Caco-2 (cell line): ENCODE data around the gene ABL1. TPM values are rescaled to one million over a fixed set of nuclear protein-coding genes. Genes with fewer than 3 reads are reported as not detected.

Experiments
- BruUV-seq: library from RNA; stranded (reverse); fragments of 400-500 nt; replicated peaks from 2 replicates; lab custom pipeline; 2021; lab: Mats Ljungman, UMichigan
- CTCF ChIA-PET: fragments of 300-600 bp; sonication (Branson Sonifier 250); formaldehyde crosslinking; loops from one replicate; lab custom pipeline; 2022; ENCODE audit warnings: antibody characterized with exemption; lab: Charles Lee
- POLR2A ChIA-PET: fragments of 300-600 bp; sonication (Branson Sonifier 250); formaldehyde crosslinking; loops from one replicate; lab custom pipeline; 2022; ENCODE audit warnings: antibody characterized with exemption; lab: Charles Lee
- DNase-seq, 2 experiments: peaks; one replicate each; pipeline versions ENCODE4 v3.0.0 to v3.0.0-alpha.2; 2020 to 2022
- H3K27me3 ChIP-seq: replicated peaks from 2 replicates; pipeline ENCODE4 v1.6.0; 2011; ENCODE audit warnings: low read length; ENCODE audit not compliant: control insufficient read depth, insufficient read depth
- H3K36me3 ChIP-seq: 2 replicates; pipeline ENCODE4 v1.5.1; 2011; ENCODE audit warnings: low read length; ENCODE audit not compliant: control insufficient read depth, insufficient read depth
- H3K4me1 ChIP-seq: fragments of 250-450 bp; sonication (Bioruptor Pico); 2 replicates; pipeline ENCODE4 v1.5.1; 2020; ENCODE audit warnings: mild to moderate bottlenecking
- H3K4me3 ChIP-seq: 2 replicates; pipeline ENCODE4 v1.5.1; 2011; ENCODE audit warnings: low read depth, mild to moderate bottlenecking, control low read depth, low read length
- H3K9me3 ChIP-seq: fragments of 250-450 bp; sonication (Bioruptor Pico); 2 replicates; pipeline ENCODE4 v1.5.1; 2020; ENCODE audit warnings: mild to moderate bottlenecking, moderate library complexity
- H3K27ac Mint-ChIP-seq: one replicate; pipeline ENCODE4 v1.8.0; 2022; ENCODE audit warnings: mixed read lengths; ENCODE audit not compliant: unreplicated experiment
- H3K27me3 Mint-ChIP-seq: one replicate; pipeline ENCODE4 v1.8.0; 2022; ENCODE audit warnings: mixed read lengths; ENCODE audit not compliant: insufficient read depth, unreplicated experiment
- H3K36me3 Mint-ChIP-seq: one replicate; pipeline ENCODE4 v1.8.0; 2022; ENCODE audit warnings: mild to moderate bottlenecking, mixed read lengths; ENCODE audit not compliant: insufficient read depth, unreplicated experiment
- H3K4me1 Mint-ChIP-seq: one replicate; pipeline ENCODE4 v1.8.0; 2022; ENCODE audit warnings: low read depth, mixed read lengths; ENCODE audit not compliant: unreplicated experiment
- H3K4me3 Mint-ChIP-seq: one replicate; pipeline ENCODE4 v1.8.0; 2022; ENCODE audit warnings: mild to moderate bottlenecking, moderate library complexity, mixed read lengths; ENCODE audit not compliant: unreplicated experiment
- H3K9me3 Mint-ChIP-seq: one replicate; pipeline ENCODE4 v1.8.0; 2022; ENCODE audit warnings: mixed read lengths; ENCODE audit not compliant: unreplicated experiment
- CTCF ChIP-seq, 2 experiments: fragments of 200-600 bp in 1 of 2; IDR thresholded peaks; 1 replicate in 1 of 2; 2 replicates in 1 of 2; pipeline versions ENCODE4 v1.5.1 to v1.8.0; 2011 to 2022; ENCODE audit warnings: antibody characterized with exemption in 1 of 2, control low read depth in 1 of 2, inconsistent platforms in 1 of 2, low read depth in 1 of 2, low read length in 1 of 2, mild to moderate bottlenecking in 1 of 2, moderate library complexity in 1 of 2; ENCODE audit not compliant: insufficient read depth in 1 of 2, severe bottlenecking in 1 of 2, unreplicated experiment in 1 of 2
- intact Hi-C: fragments of 100-400 bp; cut with micrococcal nuclease; formaldehyde crosslinking; loops from one replicate; pipeline ENCODE4 v1.10.0; 2022; ENCODE audit not compliant: unreplicated experiment
- total RNA-seq: library from RNA; stranded (reverse); gene quantifications from 2 replicates; pipeline ENCODE4 v1.2.3, GENCODE V29; 2022

The ABL1 gene
- total RNA-seq, 1 experiment from 2014 or later = 55.2 TPM

DNA sequence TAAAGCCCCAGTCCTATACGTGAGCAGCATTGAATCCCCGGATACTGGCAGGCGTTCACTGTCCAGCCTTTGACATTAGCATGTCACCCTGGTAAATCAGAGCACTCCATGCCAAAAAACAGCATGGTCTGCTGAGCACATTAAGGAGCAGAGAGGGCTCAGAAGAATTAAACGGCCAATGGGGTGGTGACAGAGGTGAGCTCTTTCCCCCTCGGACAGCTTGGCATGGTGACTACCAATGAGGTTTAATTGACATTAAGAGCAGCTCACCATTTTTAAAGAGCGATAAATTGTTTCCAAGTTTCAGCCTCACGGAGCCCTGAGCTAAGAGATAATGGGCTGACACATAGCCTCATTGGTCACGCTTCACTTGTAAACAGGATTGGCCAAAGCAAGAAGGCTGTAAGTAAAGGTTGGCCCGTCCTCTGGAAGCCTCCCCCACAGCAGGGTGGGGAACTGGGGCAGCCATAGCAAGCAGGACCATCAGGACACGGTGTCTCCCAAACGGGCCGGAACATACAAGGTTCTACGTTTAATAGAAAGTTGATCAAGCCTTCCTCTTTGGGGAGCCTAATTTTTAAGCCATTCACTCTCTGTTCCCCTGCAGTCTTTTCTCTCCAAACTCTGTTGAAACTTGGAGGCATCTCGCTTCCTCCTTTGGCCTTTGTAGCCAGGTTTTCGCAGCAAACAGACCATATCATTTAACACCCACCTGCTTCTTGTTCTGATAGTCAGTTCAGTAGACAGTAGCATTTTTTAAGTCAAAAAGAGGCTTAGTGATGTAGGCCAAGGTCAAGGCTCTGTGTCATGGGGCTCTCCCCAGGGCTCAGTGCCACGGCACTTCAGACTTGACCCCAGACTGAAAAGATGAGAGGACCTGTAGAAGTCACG lies 35.7 kb downstream of the ABL1 start:
- H3K4me3 ChIP-seq = no peak overlapping the region
- intact Hi-C loops = loop anchor here (1.0 kb wide), 1 partner anchor 71 kb away; no protein-coding TSS in a partner anchor
- no peaks in the 10 kb centered on the region for H3K9me3 ChIP-seq
- DNase-seq = no peak
- H3K4me1 Mint-ChIP-seq = no peaks in the 10 kb centered on the region
- peaks cover 8% of the 10 kb centered on the region for H3K36me3 ChIP-seq
- CTCF ChIA-PET = interaction anchor here (1.5 kb wide), 1 partner anchor 128 kb away, joined by 9 read pairs; no protein-coding TSS in a partner anchor
- H3K27me3 ChIP-seq = no peaks in the 10 kb centered on the region
- H3K4me1 ChIP-seq = no peaks in the 10 kb centered on the region
- no TSS peak for BruUV-seq
- no peak for TF ChIP-seq CTCF (IDR thresholded peaks at IDR 0.05; ENCODE audit: insufficient read depth in 1 of 2, low read depth in 1 of 2, low read length in 1 of 2, severe bottlenecking in 1 of 2, unreplicated experiment in 1 of 2)
- H3K27ac Mint-ChIP-seq = no peak overlapping the region
- H3K9me3 Mint-ChIP-seq = no peaks in the 10 kb centered on the region
- H3K4me3 Mint-ChIP-seq = no peak overlapping the region
- H3K27me3 Mint-ChIP-seq = no peaks in the 10 kb centered on the region
- peaks cover 71% of the 10 kb centered on the region for H3K36me3 Mint-ChIP-seq
- POLR2A ChIA-PET = no interaction called here

- TF ChIP-seq CTCF (IDR thresholded peaks at IDR 0.05; ENCODE audit: insufficient read depth in 1 of 2, low read depth in 1 of 2, low read length in 1 of 2, severe bottlenecking in 1 of 2, unreplicated experiment in 1 of 2) = no peak
- intact Hi-C loops = no loop called here
- Mint-ChIP-seq H3K36me3 (peaks cover 71% of the 10 kb centered on the region), H3K4me1 (no peaks in the 10 kb centered on the region), H3K9me3 (no peaks in the 10 kb centered on the region), H3K27ac (no peak overlapping the region), H3K27me3 (no peaks in the 10 kb centered on the region), H3K4me3 (no peak overlapping the region)
- Histone ChIP-seq H3K4me1 (no peaks in the 10 kb centered on the region), H3K27me3 (no peaks in the 10 kb centered on the region), H3K9me3 (no peaks in the 10 kb centered on the region), H3K36me3 (peaks cover 8% of the 10 kb centered on the region), H3K4me3 (no peak overlapping the region)
- no TSS peak for BruUV-seq
- ChIA-PET CTCF (interaction anchor here (0.6 to 0.7 kb wide), 2 partner anchors 9 to 185 kb away, joined by 3 read pairs; no protein-coding TSS in a partner anchor), POLR2A (no interaction called here)
- no peak for DNase-seq
Observed at GRCh38 chr9:130871395-130872062, 36.5 kb downstream of the ABL1 start.

DNA sequence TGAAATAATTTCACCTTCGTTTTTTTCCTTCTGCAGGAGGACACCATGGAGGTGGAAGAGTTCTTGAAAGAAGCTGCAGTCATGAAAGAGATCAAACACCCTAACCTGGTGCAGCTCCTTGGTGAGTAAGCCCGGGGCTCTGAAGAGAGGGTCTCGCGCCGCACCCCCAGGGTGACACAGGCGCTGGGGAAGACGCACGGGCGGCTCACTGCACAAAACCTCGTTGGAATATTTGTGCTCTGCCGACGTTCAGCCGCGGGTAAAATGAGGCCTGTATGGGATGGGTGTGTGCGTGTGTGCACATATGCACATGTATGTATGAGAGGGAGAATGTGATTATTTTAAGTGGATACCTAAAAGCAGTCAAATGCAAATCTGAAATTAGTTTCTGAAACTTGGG lies 37.0 kb downstream of the ABL1 start:
- CTCF ChIA-PET = interaction anchor here (0.6 to 0.7 kb wide), 2 partner anchors 9 to 184 kb away, joined by 3 read pairs; no protein-coding TSS in a partner anchor
- no peaks in the 10 kb centered on the region for H3K9me3 ChIP-seq
- no peak overlapping the region for H3K4me3 Mint-ChIP-seq
- H3K36me3 Mint-ChIP-seq = peaks cover 69% of the 10 kb centered on the region
- H3K27me3 Mint-ChIP-seq = no peaks in the 10 kb centered on the region
- intact Hi-C loops = no loop called here
- H3K36me3 ChIP-seq = peaks cover 8% of the 10 kb centered on the region
- H3K9me3 Mint-ChIP-seq = no peaks in the 10 kb centered on the region
- H3K27me3 ChIP-seq = no peaks in the 10 kb centered on the region
- no peaks in the 10 kb centered on the region for H3K4me1 ChIP-seq
- BruUV-seq = no TSS peak
- no peak overlapping the region for H3K4me3 ChIP-seq
- TF ChIP-seq CTCF (IDR thresholded peaks at IDR 0.05; ENCODE audit: insufficient read depth in 1 of 2, low read depth in 1 of 2, low read length in 1 of 2, severe bottlenecking in 1 of 2, unreplicated experiment in 1 of 2) = no peak
- H3K4me1 Mint-ChIP-seq = no peaks in the 10 kb centered on the region
- POLR2A ChIA-PET = no interaction called here
- H3K27ac Mint-ChIP-seq = no peak overlapping the region
- DNase-seq = no peak
